WTC11 (cell line): ENCODE results near the gene GORASP1. TPM values are rescaled to one million over a fixed set of nuclear protein-coding genes. Genes with fewer than 3 reads are reported as not detected.

Experiments used
- ATAC-seq: fragments of 200-7000 bp; cut with Tn5 transposase; 2 replicates; pipeline ENCODE4 v1.10.0; 2021; ENCODE audit warnings: mild to moderate bottlenecking, moderate library complexity
- CTCF ChIA-PET: fragments of 300-600 bp; sonication (Branson Sonifier 250); formaldehyde crosslinking; loops from one replicate; lab custom pipeline; 2021; ENCODE audit warnings: antibody characterized with exemption; lab: Charles Lee
- POLR2A ChIA-PET: fragments of 350-600 bp; sonication (Branson Sonifier 250); formaldehyde crosslinking; loops from one replicate; lab custom pipeline; 2021; ENCODE audit warnings: antibody characterized with exemption; lab: Charles Lee
- DNase-seq: peaks from one replicate; pipeline ENCODE4 v3.0.0; 2021; ENCODE audit warnings: low spot score
- H3K27ac Mint-ChIP-seq: 2 replicates; pipeline ENCODE4 v1.8.0; 2021; ENCODE audit warnings: mixed read lengths
- H3K27me3 Mint-ChIP-seq: 2 replicates; pipeline ENCODE4 v1.8.0; 2021; ENCODE audit warnings: low read depth, mild to moderate bottlenecking, moderate library complexity, mixed read lengths
- H3K36me3 Mint-ChIP-seq: 2 replicates; pipeline ENCODE4 v1.8.0; 2021; ENCODE audit warnings: mixed read lengths
- H3K4me1 Mint-ChIP-seq: 2 replicates; pipeline ENCODE4 v1.8.0; 2022; ENCODE audit warnings: mixed read lengths
- H3K4me3 Mint-ChIP-seq: 2 replicates; pipeline ENCODE4 v1.8.0; 2021; ENCODE audit warnings: mild to moderate bottlenecking, moderate library complexity, mixed read lengths
- H3K9me3 Mint-ChIP-seq: 2 replicates; pipeline ENCODE4 v1.8.0; 2021; ENCODE audit warnings: mixed read lengths
- ARID4B ChIP-seq: sonication (generic); formaldehyde crosslinking; IDR thresholded peaks from 2 replicates; pipeline ENCODE4 v1.8.0; 2023; ENCODE audit warnings: missing genetic modification reagents, mild to moderate bottlenecking, borderline replicate concordance
- E2F5 ChIP-seq: sonication (generic); formaldehyde crosslinking; IDR thresholded peaks from 2 replicates; pipeline ENCODE4 v1.8.1; 2022; ENCODE audit warnings: mild to moderate bottlenecking, moderate library complexity, missing genetic modification reagents
- ETV6 ChIP-seq: sonication (generic); formaldehyde crosslinking; IDR thresholded peaks from 2 replicates; pipeline ENCODE4 v1.8.1; 2022; ENCODE audit warnings: mild to moderate bottlenecking, missing genetic modification reagents
- FOXK1 ChIP-seq: sonication (generic); formaldehyde crosslinking; IDR thresholded peaks from 2 replicates; pipeline ENCODE4 v1.8.0; 2022; ENCODE audit warnings: mild to moderate bottlenecking, moderate library complexity, missing genetic modification reagents
- GTF2I ChIP-seq: fragments of 250-450 bp; sonication (Bioruptor Pico); conservative IDR thresholded peaks from 2 replicates; pipeline ENCODE4 v1.4.0; 2021; ENCODE audit warnings: mild to moderate bottlenecking
- NR2C2 ChIP-seq: sonication (generic); formaldehyde crosslinking; IDR thresholded peaks from 2 replicates; pipeline ENCODE4 v1.8.0; 2022; ENCODE audit warnings: mild to moderate bottlenecking, missing genetic modification reagents
- RELA ChIP-seq: sonication (generic); formaldehyde crosslinking; IDR thresholded peaks from 2 replicates; pipeline ENCODE4 v1.8.1; 2022; ENCODE audit warnings: missing genetic modification reagents, mild to moderate bottlenecking, borderline replicate concordance
- SMAD4 ChIP-seq: sonication (generic); formaldehyde crosslinking; IDR thresholded peaks from 2 replicates; pipeline ENCODE4 v1.8.0; 2022; ENCODE audit warnings: mild to moderate bottlenecking, missing genetic modification reagents
- ZBTB43 ChIP-seq: sonication (generic); formaldehyde crosslinking; IDR thresholded peaks from 2 replicates; pipeline ENCODE4 v1.8.1; 2023; ENCODE audit warnings: mild to moderate bottlenecking, missing genetic modification reagents
- ZNF219 ChIP-seq: sonication (generic); formaldehyde crosslinking; IDR thresholded peaks from 2 replicates; pipeline ENCODE4 v1.8.0; 2023; ENCODE audit warnings: missing genetic modification reagents, mild to moderate bottlenecking, borderline replicate concordance
- ZNF532 ChIP-seq: fragments of 250-450 bp; sonication (Bioruptor Pico); IDR thresholded peaks from 2 replicates; pipeline ENCODE4 v1.9.0; 2021; ENCODE audit warnings: mild to moderate bottlenecking, borderline replicate concordance
- ZNF671 ChIP-seq: fragments of 250-450 bp; sonication (Bioruptor Pico); IDR thresholded peaks from 2 replicates; pipeline ENCODE4 v1.8.0; 2021; ENCODE audit warnings: mild to moderate bottlenecking
- total RNA-seq: library from RNA; stranded (reverse); gene quantifications from 3 replicates; pipeline ENCODE4 v1.2.3, GENCODE V29; 2021
- TF ChIP-seq, protein P1 (sequence below): sonication (generic); formaldehyde crosslinking; conservative IDR thresholded peaks from 2 replicates; pipeline ENCODE4 v1.8.1; 2022; ENCODE audit warnings: mild to moderate bottlenecking, missing genetic modification reagents
- TF ChIP-seq, protein P2 (sequence below): sonication (generic); formaldehyde crosslinking; IDR thresholded peaks from 2 replicates; pipeline ENCODE4 v1.8.1; 2023; ENCODE audit warnings: mild to moderate bottlenecking, missing genetic modification reagents, moderate library complexity
- TF ChIP-seq, protein P3 (sequence below): fragments of 250-450 bp; sonication (Bioruptor Pico); IDR thresholded peaks from 2 replicates; pipeline ENCODE4 v1.9.0; 2021; ENCODE audit warnings: mild to moderate bottlenecking
- TF ChIP-seq, protein P4 (sequence below): sonication (generic); formaldehyde crosslinking; IDR thresholded peaks from 2 replicates; pipeline ENCODE4 v1.8.0; 2023; ENCODE audit warnings: missing genetic modification reagents
- TF ChIP-seq, protein P5 (sequence below): fragments of 250-450 bp; sonication (Bioruptor Pico); IDR thresholded peaks from 2 replicates; pipeline ENCODE4 v1.8.0; 2021; ENCODE audit warnings: mild to moderate bottlenecking
- TF ChIP-seq, protein P6 (sequence below): fragments of 250-450 bp; sonication (Bioruptor Pico); IDR thresholded peaks from 2 replicates; pipeline ENCODE4 v1.9.0; 2021; ENCODE audit warnings: moderate library complexity, mild to moderate bottlenecking, inconsistent platforms, borderline replicate concordance

GORASP1 gene
- total RNA-seq, 1 experiment from 2014 or later, result 47.4 TPM

DNA sequence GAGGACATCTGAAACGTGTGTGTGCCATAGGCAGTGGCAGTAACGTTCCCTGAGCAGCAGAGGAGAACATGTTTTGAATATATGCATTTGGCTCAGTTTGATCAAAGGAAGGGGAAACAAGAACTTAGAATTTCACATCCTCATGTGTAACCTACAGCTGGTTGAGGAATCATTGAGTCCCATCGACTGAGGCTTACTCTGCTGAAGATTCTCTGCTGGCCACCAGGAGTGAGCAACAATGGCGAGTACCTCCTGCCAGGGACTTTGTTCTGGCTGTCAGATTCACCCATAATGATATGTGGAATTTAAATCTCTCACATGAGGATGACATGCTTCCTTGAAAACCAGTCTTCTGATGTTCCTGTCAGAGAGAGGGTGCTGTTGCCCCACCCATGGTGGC lies 21.3 kb downstream of the GORASP1 start (continued):
- TF ChIP-seq E2F5 (CRISPR knock-in tag), result no peak
- TF ChIP-seq, protein P1, sequence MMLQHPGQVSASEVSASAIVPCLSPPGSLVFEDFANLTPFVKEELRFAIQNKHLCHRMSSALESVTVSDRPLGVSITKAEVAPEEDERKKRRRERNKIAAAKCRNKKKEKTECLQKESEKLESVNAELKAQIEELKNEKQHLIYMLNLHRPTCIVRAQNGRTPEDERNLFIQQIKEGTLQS, result no peak
- TF ChIP-seq FOXK1, result no peak
- TF ChIP-seq, protein P2, sequence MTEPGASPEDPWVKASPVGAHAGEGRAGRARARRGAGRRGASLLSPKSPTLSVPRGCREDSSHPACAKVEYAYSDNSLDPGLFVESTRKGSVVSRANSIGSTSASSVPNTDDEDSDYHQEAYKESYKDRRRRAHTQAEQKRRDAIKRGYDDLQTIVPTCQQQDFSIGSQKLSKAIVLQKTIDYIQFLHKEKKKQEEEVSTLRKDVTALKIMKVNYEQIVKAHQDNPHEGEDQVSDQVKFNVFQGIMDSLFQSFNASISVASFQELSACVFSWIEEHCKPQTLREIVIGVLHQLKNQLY (CRISPR knock-in tag), result no peak
- TF ChIP-seq ZNF219, result no peak
- TF ChIP-seq ETV6 (CRISPR knock-in tag), result no peak
- TF ChIP-seq ZNF532, result no peak
- TF ChIP-seq, protein P3, sequence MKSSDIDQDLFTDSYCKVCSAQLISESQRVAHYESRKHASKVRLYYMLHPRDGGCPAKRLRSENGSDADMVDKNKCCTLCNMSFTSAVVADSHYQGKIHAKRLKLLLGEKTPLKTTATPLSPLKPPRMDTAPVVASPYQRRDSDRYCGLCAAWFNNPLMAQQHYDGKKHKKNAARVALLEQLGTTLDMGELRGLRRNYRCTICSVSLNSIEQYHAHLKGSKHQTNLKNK (CRISPR knock-in tag), result no peak
- TF ChIP-seq, protein P4, sequence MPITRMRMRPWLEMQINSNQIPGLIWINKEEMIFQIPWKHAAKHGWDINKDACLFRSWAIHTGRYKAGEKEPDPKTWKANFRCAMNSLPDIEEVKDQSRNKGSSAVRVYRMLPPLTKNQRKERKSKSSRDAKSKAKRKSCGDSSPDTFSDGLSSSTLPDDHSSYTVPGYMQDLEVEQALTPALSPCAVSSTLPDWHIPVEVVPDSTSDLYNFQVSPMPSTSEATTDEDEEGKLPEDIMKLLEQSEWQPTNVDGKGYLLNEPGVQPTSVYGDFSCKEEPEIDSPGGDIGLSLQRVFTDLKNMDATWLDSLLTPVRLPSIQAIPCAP (CRISPR knock-in tag), result no peak

DNA sequence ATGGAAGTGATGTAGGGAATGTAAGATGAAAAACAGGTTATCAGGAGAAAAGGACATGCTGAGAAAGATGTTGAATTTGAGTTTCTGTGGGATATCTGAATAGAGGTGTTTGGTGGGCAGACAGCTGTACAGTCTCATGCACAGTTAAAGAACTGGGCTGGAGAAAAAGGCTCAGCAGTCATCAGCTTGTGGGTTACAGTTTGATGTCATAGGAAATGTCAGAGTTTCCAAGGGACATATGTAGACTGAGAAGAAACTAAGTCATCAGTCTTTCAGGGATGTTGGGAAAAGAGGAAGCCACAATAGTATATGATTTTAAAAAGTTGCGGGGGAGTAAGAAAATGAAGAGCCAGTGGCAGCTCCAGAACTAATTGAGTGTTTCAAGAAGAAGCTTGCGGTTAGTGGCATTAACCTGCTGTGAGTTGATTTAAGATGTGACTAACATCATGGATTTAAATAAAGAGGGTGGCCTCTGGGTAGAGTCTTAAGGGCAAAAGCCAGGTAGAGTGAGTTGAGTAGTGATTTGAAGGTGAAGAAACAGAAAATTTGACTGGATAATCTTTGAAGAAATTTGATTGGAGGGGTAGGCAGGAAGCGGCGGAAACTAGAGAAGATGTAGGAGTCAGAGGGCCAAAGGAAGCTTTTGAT lies 24.6 kb downstream of the GORASP1 start:
- DNase-seq, result no peak
- Mint-ChIP-seq H3K4me1 (no peaks in the 10 kb centered on the region), H3K4me3 (no peak overlapping the region), H3K36me3 (peaks cover 34% of the 10 kb centered on the region), H3K27ac (no peak overlapping the region), H3K27me3 (no peaks in the 10 kb centered on the region), H3K9me3 (no peaks in the 10 kb centered on the region)
- ChIA-PET CTCF (interaction anchor here (0.7 kb wide), 1 partner anchor 18 kb away, joined by 3 read pairs; no protein-coding TSS in a partner anchor), POLR2A (no interaction called here)
- no peak for ATAC-seq
- TF ChIP-seq, protein P5, sequence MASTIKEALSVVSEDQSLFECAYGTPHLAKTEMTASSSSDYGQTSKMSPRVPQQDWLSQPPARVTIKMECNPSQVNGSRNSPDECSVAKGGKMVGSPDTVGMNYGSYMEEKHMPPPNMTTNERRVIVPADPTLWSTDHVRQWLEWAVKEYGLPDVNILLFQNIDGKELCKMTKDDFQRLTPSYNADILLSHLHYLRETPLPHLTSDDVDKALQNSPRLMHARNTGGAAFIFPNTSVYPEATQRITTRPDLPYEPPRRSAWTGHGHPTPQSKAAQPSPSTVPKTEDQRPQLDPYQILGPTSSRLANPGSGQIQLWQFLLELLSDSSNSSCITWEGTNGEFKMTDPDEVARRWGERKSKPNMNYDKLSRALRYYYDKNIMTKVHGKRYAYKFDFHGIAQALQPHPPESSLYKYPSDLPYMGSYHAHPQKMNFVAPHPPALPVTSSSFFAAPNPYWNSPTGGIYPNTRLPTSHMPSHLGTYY, result no peak
- TF ChIP-seq ZNF671 (CRISPR knock-in tag) (no peak), ARID4B (no peak), RELA (no peak), GTF2I (no peak), ZBTB43 (CRISPR knock-in tag) (no peak), NR2C2 (CRISPR knock-in tag) (no peak), SMAD4 (CRISPR knock-in tag) (no peak), ETV6 (CRISPR knock-in tag) (no peak)
- TF ChIP-seq, protein P1, result no peak
- TF ChIP-seq, protein P6, sequence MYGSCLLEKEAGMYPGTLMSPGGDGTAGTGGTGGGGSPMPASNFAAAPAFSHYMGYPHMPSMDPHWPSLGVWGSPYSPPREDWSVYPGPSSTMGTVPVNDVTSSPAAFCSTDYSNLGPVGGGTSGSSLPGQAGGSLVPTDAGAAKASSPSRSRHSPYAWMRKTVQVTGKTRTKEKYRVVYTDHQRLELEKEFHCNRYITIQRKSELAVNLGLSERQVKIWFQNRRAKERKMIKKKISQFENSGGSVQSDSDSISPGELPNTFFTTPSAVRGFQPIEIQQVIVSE (CRISPR knock-in tag), result no peak
- TF ChIP-seq, protein P4 (CRISPR knock-in tag), result no peak
